D341Med (cell line): ENCODE measurements around the gene PTTG2.
"Not testable (repeated sequence)": the region's sequence is repeated elsewhere in the genome, so short reads cannot be mapped to it uniquely, and the experiment has no call there.

ENCODE experiments used
- DNase-seq: peaks from one replicate; pipeline ENCODE4 v3.0.0; 2012; ENCODE audit warnings: low spot score

Gene PTTG2

GRCh38 chr4:37956941-37957340, 3.3 kb upstream of the PTTG2 start:
- DNase-seq: no peak

GRCh38 chr4:37958932-37959331, 1.3 kb upstream of the PTTG2 start:
- DNase-seq: no peak

GRCh38 chr4:37960679-37961450, 667 bp downstream of the PTTG2 start:
- no peak for DNase-seq

GRCh38 chr4:37964734-37965457, 4.7 kb downstream of the PTTG2 start:
- DNase-seq: no peak

- no peak for DNase-seq
Measured at GRCh38 chr4:37966044-37966443, 5.8 kb downstream of the PTTG2 start.

- DNase-seq: no peak
Measured at GRCh38 chr4:37967736-37968135, 7.5 kb downstream of the PTTG2 start.

- DNase-seq: no peak
Measured at GRCh38 chr4:37968747-37969146, 8.5 kb downstream of the PTTG2 start.

- peak; percentile 33 for DNase-seq
Measured at GRCh38 chr4:37970702-37971101, 10.5 kb downstream of the PTTG2 start.

GRCh38 chr4:37971202-37971601, 11.0 kb downstream of the PTTG2 start:
- no peak for DNase-seq

- no peak for DNase-seq
Measured at GRCh38 chr4:37973441-37973840, 13.2 kb downstream of the PTTG2 start.

GRCh38 chr4:37975321-37975822, 15.2 kb downstream of the PTTG2 start:
- not testable (repeated sequence) for DNase-seq

- DNase-seq: no peak
Measured at GRCh38 chr4:37976507-37976906, 16.3 kb downstream of the PTTG2 start.

- peak; percentile 73 for DNase-seq
Measured at GRCh38 chr4:37976991-37977470, 16.8 kb downstream of the PTTG2 start.

GRCh38 chr4:37977471-37978247, 17.5 kb downstream of the PTTG2 start:
- DNase-seq: peak; percentile 71

GRCh38 chr4:37978248-37978924, 18.2 kb downstream of the PTTG2 start:
- no peak for DNase-seq

- DNase-seq: no peak
Measured at GRCh38 chr4:37980246-37980645, 20.0 kb downstream of the PTTG2 start.

- DNase-seq: no peak
Measured at GRCh38 chr4:37981425-37981824, 21.2 kb downstream of the PTTG2 start.

- DNase-seq: no peak
Measured at GRCh38 chr4:37981844-37982720, 21.9 kb downstream of the PTTG2 start.

- no peak for DNase-seq
Measured at GRCh38 chr4:37982736-37983135, 22.5 kb downstream of the PTTG2 start.

GRCh38 chr4:37983951-37984350, 23.8 kb downstream of the PTTG2 start:
- DNase-seq: no peak
